ENCODE data around the gene C1orf21.

Gene C1orf21

DNA sequence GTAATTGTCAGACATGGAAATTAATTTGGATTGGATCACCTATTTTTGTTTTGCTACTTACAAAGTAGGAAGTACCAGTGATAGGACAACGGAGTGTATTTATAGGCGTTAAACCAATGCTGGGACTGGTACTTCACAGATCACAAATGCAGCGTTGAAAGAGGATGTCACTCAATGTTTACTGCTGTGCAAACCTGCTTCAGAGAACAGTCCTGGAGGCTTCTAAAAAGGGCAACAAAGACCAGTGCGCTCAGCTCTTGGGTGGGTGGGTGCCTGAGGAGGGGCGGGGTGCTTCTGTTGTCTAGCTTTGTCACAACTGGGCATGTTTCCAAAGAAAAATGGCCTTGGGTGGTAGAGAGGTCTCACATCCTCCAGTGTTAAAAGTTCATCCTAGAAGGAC lies 2.1 kb downstream of the C1orf21 start:
- ATAC-seq (replicated peaks; ENCODE audit: extremely low read depth, poor library complexity, severe bottlenecking): no peak
- peak overlapping the region; percentile 97 for H3K27ac Mint-ChIP-seq (ENCODE audit: low read depth)
- no peak for DNase-seq (ENCODE audit: low spot score in 2 of 2)
- peaks cover 46% of the 10 kb centered on the region for H3K4me1 Mint-ChIP-seq
- peaks cover 22% of the 10 kb centered on the region for H3K36me3 Mint-ChIP-seq (ENCODE audit: insufficient read depth)
- H3K4me3 Mint-ChIP-seq: peak overlapping the region; percentile 87
- H3K9me3 Mint-ChIP-seq: no peaks in the 10 kb centered on the region
- no peaks in the 10 kb centered on the region for H3K27me3 Mint-ChIP-seq

DNA sequence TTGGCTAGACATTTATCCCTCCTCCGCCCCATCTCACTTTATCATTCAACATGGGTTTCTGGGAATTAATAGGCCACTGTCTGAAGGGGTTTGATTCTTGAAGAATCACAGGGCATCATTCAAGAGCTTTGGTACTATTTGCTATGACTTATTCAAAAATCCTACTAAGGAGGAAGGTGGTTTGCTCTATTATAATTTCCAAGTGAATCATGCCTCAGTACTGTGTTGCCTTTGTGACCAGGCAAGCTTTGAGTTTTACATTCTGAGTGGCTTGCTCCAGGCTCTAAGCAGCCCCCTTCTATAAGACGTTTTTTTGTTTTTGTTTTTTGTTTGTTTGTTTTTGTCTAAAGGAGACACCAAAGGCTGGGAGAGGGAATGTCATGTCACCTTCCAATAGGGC lies 2.6 kb downstream of the C1orf21 start:
- DNase-seq (ENCODE audit: low spot score in 2 of 2): no peak

DNA sequence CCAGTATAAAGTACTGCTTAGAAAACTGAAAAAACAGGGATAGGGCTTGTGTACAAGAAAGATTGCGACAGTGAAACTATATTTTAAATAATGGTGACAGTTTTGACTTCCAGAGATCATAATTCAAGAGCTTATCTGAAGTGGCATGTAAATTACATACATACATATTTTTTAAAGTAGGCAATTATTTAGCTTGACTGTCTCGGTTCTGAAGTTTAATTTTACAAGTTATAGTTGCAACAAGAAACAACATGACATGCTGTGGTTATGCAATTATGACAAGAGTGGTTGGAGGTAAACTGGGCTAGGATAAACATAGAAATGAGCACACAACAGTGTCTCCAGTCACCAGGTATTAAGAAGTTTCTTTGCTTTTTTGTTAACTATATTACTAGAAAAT lies 4.1 kb downstream of the C1orf21 start:
- H3K4me3 Mint-ChIP-seq: no peak overlapping the region
- no peaks in the 10 kb centered on the region for H3K9me3 Mint-ChIP-seq
- H3K36me3 Mint-ChIP-seq (ENCODE audit: insufficient read depth): peaks cover 22% of the 10 kb centered on the region
- H3K27ac Mint-ChIP-seq (ENCODE audit: low read depth): no peak overlapping the region
- DNase-seq (ENCODE audit: low spot score in 2 of 2) (no peak), ATAC-seq (replicated peaks; ENCODE audit: extremely low read depth, poor library complexity, severe bottlenecking) (no peak)
- H3K27me3 Mint-ChIP-seq: no peaks in the 10 kb centered on the region
- H3K4me1 Mint-ChIP-seq: peaks cover 49% of the 10 kb centered on the region

More for the DNA sequence above, 2.6 kb downstream of the C1orf21 start:
- no peak for ATAC-seq (replicated peaks; ENCODE audit: extremely low read depth, poor library complexity, severe bottlenecking)
- Mint-ChIP-seq H3K36me3 (ENCODE audit: insufficient read depth) (peaks cover 22% of the 10 kb centered on the region), H3K4me1 (peaks cover 45% of the 10 kb centered on the region), H3K4me3 (peak overlapping the region; percentile 87), H3K27me3 (no peaks in the 10 kb centered on the region), H3K27ac (ENCODE audit: low read depth) (peak overlapping the region; percentile 97), H3K9me3 (no peaks in the 10 kb centered on the region)

DNA sequence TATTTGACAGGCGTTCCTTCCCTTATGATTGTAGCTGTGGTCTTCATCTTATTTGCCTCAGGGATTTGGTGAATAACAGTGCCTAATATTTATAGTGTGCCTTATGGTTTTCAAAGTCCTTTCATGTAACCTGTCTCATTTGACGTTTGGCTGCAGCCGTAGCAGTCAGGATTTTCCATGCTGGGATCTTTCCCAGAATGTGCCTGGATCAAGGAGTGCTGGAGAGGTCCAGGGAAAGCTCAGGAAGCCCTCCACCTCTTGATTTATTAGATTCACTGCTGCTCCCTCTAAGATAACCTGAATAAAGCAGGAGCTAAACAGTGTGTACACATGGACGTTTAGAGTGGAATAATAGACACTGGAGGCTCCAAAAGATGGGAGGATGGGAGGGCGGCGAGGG lies 5.2 kb downstream of the C1orf21 start:
- Mint-ChIP-seq H3K4me1 (peaks cover 56% of the 10 kb centered on the region), H3K27me3 (no peaks in the 10 kb centered on the region)
- ATAC-seq (replicated peaks; ENCODE audit: extremely low read depth, poor library complexity, severe bottlenecking): no peak

DNA sequence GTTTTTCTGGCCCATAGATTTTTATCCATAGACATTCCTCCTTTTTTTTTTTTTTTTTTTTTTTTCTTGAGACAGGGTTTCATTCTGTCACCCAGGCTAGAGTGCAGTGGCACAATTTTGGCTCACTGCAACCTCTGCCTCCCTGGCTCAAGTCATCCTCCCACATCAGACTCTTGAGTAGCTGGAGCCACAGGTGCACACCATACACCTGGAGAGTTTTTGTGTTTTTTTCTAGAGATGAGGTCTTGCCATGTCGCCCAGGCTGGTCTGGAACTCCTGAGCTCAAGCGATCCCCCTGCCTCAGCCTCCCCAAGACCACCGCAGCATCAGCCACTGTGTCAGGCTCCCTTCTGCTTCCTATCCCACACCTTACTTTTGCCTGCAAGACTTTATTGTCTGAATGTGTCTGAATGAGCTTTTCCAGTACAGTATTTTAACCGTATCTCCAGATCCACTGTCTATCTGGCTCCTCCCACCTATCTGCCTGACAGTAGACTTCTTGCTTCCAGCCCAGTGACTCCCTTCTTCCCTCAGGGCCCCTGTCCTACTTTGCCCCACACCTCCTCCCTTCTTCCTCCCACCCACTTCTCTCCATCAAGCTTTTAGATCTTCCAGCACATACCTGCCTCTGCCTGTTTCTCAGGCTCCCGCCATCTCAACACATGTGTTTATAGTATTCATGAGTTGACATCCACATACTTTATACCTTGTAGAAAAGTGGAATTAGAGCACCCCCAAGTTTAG lies 6.1 kb downstream of the C1orf21 start:
- DNase-seq (ENCODE audit: low spot score in 2 of 2): no peak
- no peak overlapping the region for H3K4me3 Mint-ChIP-seq
- ATAC-seq (replicated peaks; ENCODE audit: extremely low read depth, poor library complexity, severe bottlenecking): no peak
- H3K27me3 Mint-ChIP-seq: no peaks in the 10 kb centered on the region
- H3K27ac Mint-ChIP-seq (ENCODE audit: low read depth): no peak overlapping the region
- no peaks in the 10 kb centered on the region for H3K9me3 Mint-ChIP-seq
- H3K36me3 Mint-ChIP-seq (ENCODE audit: insufficient read depth): peaks cover 11% of the 10 kb centered on the region
- peaks cover 60% of the 10 kb centered on the region for H3K4me1 Mint-ChIP-seq

More for the DNA sequence above, 5.2 kb downstream of the C1orf21 start:
- H3K4me3 Mint-ChIP-seq: no peak overlapping the region
- DNase-seq (ENCODE audit: low spot score in 2 of 2): no peak
- no peaks in the 10 kb centered on the region for H3K9me3 Mint-ChIP-seq
- H3K36me3 Mint-ChIP-seq (ENCODE audit: insufficient read depth): peaks cover 17% of the 10 kb centered on the region
- H3K27ac Mint-ChIP-seq (ENCODE audit: low read depth): no peak overlapping the region

DNA sequence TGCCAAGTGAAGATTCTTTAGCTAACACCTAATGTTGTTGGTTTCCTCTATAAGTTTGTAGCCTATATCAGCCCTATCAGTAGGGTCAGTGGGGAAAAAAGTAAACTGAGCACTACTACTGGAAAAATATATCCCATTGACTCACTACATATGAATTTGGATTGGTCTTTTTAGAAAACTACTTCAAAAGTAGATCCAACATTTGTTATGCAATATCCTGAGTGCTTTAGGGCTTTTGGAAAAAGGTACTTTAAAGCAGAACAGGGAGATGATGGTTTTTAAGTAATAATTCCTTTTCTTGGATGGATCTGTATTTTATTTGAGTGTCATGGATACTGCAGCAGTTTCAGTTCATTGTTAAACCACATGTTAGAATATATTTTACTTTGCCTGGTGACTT lies 7.1 kb downstream of the C1orf21 start:
- no peaks in the 10 kb centered on the region for H3K27me3 Mint-ChIP-seq
- H3K4me1 Mint-ChIP-seq: peaks cover 58% of the 10 kb centered on the region
- no peaks in the 10 kb centered on the region for H3K9me3 Mint-ChIP-seq
- DNase-seq (ENCODE audit: low spot score in 2 of 2) (no peak), ATAC-seq (replicated peaks; ENCODE audit: extremely low read depth, poor library complexity, severe bottlenecking) (no peak)
- peaks cover 6% of the 10 kb centered on the region for H3K36me3 Mint-ChIP-seq (ENCODE audit: insufficient read depth)
- H3K4me3 Mint-ChIP-seq: no peak overlapping the region
- no peak overlapping the region for H3K27ac Mint-ChIP-seq (ENCODE audit: low read depth)

DNA sequence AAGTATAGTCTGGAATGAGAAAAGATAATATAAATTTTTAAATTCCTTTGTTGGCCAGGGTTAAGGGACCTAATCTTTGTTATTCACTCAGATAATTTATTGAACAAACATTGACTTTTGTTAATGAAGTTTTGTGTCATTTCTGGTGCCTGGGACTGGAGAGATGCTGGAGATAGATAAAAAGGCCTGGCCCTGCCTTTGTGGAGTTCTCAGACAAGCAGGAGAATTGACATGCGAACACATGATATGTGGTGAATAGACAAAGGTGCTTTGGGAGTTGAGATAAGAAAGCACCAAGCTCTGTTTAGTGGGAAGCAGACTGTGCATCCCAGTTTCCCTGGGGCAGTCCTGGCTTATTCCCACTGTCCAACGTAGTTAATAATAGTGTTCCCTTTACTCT lies 8.5 kb downstream of the C1orf21 start:
- H3K36me3 Mint-ChIP-seq (ENCODE audit: insufficient read depth): peaks cover 1% of the 10 kb centered on the region
- DNase-seq (ENCODE audit: low spot score in 2 of 2) (no peak), ATAC-seq (replicated peaks; ENCODE audit: extremely low read depth, poor library complexity, severe bottlenecking) (no peak)
- H3K27me3 Mint-ChIP-seq: no peaks in the 10 kb centered on the region
- H3K9me3 Mint-ChIP-seq: no peaks in the 10 kb centered on the region
- H3K4me1 Mint-ChIP-seq: peaks cover 52% of the 10 kb centered on the region
- H3K4me3 Mint-ChIP-seq: no peak overlapping the region
- peak overlapping the region; percentile 2 for H3K27ac Mint-ChIP-seq (ENCODE audit: low read depth)

DNA sequence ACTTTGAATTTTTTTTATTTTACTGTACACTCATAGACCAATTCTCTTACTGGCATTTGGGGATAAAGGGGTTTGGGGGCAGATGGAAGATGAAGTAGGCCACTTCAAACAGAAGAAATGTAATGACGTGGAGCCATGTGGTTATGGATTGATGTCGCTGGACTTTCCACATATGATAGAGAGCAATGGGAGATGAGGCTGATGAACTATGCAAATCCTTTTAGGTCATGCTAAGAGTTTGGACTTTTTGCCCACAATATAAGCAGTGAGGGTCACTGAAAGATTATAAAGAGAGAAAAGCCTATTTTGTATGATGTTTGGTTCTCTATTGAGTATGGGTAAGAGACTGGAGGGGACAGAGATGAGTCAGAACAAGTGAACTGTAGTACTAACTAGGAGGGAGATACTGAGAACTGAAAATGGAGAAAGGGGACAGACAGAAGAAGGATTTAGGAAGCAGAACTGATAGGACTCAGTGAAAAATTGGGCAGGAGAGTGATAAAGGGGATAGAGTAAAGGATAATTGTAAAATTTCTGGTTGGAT lies 9.2 kb downstream of the C1orf21 start:
- Mint-ChIP-seq H3K36me3 (ENCODE audit: insufficient read depth) (peaks cover 1% of the 10 kb centered on the region), H3K27me3 (no peaks in the 10 kb centered on the region), H3K9me3 (no peaks in the 10 kb centered on the region), H3K4me1 (peaks cover 56% of the 10 kb centered on the region), H3K4me3 (no peak overlapping the region), H3K27ac (ENCODE audit: low read depth) (peak overlapping the region; percentile 2)
- no peak for DNase-seq (ENCODE audit: low spot score in 2 of 2)
- no peak for ATAC-seq (replicated peaks; ENCODE audit: extremely low read depth, poor library complexity, severe bottlenecking)

DNA sequence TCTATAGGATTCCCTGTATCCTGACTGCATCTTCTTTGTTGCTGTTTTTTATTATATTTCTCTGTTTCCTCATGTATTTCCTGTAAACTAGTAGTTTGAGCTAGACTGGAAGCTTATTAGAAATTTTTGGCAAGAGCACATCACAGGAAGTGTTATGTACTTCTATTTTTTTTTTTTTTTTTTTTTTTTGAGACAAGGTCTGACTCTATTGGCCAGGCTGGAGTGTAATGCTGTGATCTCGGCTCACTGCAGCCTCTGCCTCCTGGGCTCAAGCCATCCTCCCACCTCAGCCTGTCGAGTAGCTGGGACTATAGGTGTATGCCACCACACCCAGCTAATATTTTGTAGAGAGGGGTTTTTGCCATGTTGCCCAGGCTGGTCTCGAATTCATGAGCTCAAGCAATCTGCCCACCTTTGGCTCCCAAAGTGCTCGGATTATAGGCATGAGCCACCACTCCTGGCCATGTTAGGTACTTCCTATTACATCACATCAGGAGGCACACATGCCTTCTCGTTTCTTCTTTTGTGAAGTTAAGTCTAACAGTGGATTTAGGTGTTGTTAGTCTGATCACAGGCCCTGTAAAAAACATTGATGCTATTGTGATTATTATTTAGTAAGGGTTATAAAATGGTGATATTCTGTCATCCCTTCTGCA lies 12.5 kb downstream of the C1orf21 start:
- no peaks in the 10 kb centered on the region for H3K9me3 Mint-ChIP-seq
- H3K27ac Mint-ChIP-seq (ENCODE audit: low read depth): no peak overlapping the region
- no peak for DNase-seq (ENCODE audit: low spot score in 2 of 2)
- H3K36me3 Mint-ChIP-seq (ENCODE audit: insufficient read depth): peaks cover 1% of the 10 kb centered on the region
- ATAC-seq (replicated peaks; ENCODE audit: extremely low read depth, poor library complexity, severe bottlenecking): peak; percentile 40
- H3K4me1 Mint-ChIP-seq: peaks cover 56% of the 10 kb centered on the region
- H3K4me3 Mint-ChIP-seq: no peak overlapping the region
- no peaks in the 10 kb centered on the region for H3K27me3 Mint-ChIP-seq

DNA sequence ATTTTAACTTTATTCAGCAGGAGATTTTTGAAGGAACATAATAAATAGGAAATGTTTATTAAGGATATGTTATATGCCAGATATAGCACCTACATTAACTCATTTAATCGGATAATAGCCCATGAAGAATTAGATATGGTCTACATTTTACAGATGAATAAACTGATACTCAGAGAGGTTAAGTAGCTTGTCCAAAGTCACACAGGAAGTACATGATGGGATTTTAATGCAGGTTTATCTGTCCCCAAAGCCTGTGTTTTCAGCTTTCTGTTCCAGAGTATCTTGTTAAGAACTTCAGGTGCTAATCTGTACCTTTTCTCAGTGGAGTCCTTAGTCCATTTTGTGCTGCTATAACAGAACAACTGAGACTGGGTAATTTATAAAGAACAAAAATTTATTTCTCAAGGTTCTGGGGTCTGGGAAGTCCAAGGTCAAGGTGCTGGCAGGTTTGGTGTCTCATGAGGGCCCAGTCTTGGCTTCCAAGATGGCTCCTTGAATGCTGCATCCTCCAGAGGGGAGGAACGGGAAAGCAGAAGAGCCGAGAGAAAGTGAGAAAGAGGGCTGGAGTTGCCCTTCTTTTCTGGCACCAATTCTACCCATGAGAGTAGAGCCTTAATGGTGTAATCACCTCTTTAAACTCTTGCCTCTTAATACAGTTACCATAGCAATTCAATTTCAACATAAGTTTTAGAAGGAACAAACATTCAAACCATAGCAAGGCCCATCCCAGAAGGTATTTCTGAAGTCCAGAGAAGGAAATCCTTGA lies 17.3 kb downstream of the C1orf21 start:
- Mint-ChIP-seq H3K36me3 (ENCODE audit: insufficient read depth) (peaks cover 1% of the 10 kb centered on the region), H3K9me3 (no peaks in the 10 kb centered on the region), H3K4me1 (peaks cover 57% of the 10 kb centered on the region), H3K27ac (ENCODE audit: low read depth) (no peak overlapping the region), H3K27me3 (no peaks in the 10 kb centered on the region), H3K4me3 (no peak overlapping the region)
- DNase-seq (ENCODE audit: low spot score in 2 of 2) (no peak), ATAC-seq (replicated peaks; ENCODE audit: extremely low read depth, poor library complexity, severe bottlenecking) (no peak)

DNA sequence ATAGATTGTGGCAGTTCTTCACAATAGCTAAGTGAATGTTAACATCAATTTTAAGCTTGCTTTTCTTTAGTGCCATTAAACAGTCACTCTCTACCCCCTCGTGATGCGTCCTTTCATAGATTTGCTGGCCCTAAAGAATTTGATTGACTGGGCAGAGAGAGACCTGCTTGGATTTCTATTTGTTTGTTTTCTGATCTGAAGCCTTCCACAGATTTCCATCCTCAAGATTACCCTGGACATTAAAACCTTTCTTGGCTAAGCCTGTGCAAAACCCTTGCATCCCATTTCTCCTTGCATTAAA lies 17.8 kb downstream of the C1orf21 start:
- ATAC-seq (replicated peaks; ENCODE audit: extremely low read depth, poor library complexity, severe bottlenecking) (no peak), DNase-seq (ENCODE audit: low spot score in 2 of 2) (no peak)
- no peaks in the 10 kb centered on the region for H3K27me3 Mint-ChIP-seq
- H3K27ac Mint-ChIP-seq (ENCODE audit: low read depth): no peak overlapping the region
- H3K4me3 Mint-ChIP-seq: no peak overlapping the region
- no peaks in the 10 kb centered on the region for H3K9me3 Mint-ChIP-seq
- H3K36me3 Mint-ChIP-seq (ENCODE audit: insufficient read depth): no peaks in the 10 kb centered on the region
- peaks cover 61% of the 10 kb centered on the region for H3K4me1 Mint-ChIP-seq

DNA sequence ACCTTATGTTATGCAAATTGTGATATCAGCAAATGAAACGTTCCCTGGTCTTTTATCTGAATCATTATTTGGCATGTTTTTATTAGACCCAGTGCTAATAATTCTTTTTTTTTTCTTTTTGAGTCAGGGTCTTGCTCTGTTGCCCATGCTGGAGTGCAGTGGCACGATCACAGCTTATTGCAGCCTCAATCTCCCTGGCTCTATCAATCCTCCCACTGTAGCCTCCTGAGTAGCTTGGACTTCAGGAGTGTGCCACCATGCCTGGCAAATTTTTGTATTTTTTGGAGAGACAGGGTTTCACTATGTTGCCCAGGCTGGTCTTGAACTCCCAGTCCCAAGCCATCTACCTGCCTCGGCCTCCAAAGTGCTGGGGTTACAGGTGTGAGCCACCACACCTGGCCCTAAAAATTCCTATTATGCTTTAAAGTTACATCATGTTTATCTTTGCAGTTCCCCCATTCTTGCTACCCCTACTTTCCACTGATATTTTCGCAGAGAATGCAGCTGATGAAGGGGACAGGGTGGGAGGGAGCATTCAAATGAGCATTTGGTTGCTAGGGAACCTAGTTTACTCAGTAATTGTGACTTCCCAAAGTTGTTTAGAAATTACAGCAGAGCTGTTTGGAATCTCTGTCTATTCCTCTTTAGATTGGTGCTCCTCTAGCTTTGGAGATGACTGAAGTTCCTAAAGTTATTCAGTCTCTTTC lies 18.4 kb downstream of the C1orf21 start:
- H3K36me3 Mint-ChIP-seq (ENCODE audit: insufficient read depth): no peaks in the 10 kb centered on the region
- no peaks in the 10 kb centered on the region for H3K9me3 Mint-ChIP-seq
- H3K27ac Mint-ChIP-seq (ENCODE audit: low read depth): peak overlapping the region; percentile 68
- DNase-seq (ENCODE audit: low spot score in 2 of 2) (no peak), ATAC-seq (replicated peaks; ENCODE audit: extremely low read depth, poor library complexity, severe bottlenecking) (no peak)
- no peaks in the 10 kb centered on the region for H3K27me3 Mint-ChIP-seq
- no peak overlapping the region for H3K4me3 Mint-ChIP-seq
- peaks cover 63% of the 10 kb centered on the region for H3K4me1 Mint-ChIP-seq

Data from central memory CD8-positive, alpha-beta T cell (primary cell).